GM12801 (cell line): Measurements from ENCODE around the gene ARMC8.

Experiments used
- TF ChIP-seq, protein P1 (sequence below): IDR thresholded peaks from one replicate; pipeline ENCODE4 v1.5.1; 2011; ENCODE audit warnings: control low read depth; ENCODE audit not compliant: insufficient read length; ENCODE audit errors: extremely low read depth

Gene ARMC8

GRCh38 chr3:138303474-138303873, 116.4 kb downstream of the ARMC8 start:
- TF ChIP-seq, protein P1, sequence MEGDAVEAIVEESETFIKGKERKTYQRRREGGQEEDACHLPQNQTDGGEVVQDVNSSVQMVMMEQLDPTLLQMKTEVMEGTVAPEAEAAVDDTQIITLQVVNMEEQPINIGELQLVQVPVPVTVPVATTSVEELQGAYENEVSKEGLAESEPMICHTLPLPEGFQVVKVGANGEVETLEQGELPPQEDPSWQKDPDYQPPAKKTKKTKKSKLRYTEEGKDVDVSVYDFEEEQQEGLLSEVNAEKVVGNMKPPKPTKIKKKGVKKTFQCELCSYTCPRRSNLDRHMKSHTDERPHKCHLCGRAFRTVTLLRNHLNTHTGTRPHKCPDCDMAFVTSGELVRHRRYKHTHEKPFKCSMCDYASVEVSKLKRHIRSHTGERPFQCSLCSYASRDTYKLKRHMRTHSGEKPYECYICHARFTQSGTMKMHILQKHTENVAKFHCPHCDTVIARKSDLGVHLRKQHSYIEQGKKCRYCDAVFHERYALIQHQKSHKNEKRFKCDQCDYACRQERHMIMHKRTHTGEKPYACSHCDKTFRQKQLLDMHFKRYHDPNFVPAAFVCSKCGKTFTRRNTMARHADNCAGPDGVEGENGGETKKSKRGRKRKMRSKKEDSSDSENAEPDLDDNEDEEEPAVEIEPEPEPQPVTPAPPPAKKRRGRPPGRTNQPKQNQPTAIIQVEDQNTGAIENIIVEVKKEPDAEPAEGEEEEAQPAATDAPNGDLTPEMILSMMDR = no peak

DNA sequence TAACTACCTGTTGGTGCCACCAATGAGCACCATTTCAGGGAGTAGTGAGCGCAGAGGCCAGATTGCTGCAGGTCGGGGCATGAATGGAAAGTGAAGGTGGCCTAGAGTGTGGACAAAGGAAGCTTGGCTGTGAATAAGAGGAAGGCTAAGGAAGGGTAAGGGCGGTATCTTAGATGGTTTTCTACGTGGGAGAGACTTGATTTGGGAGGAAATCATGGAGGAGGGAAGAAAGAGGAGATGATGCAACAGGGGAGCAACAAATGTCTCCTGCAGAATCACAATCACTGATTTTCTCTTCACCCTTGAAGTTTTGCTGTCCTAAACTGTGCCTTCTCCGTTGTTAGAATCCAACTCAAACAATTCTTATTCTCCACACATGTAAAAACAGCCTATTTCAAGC, 120.8 kb downstream of the ARMC8 start:
- TF ChIP-seq, protein P1 = no peak

DNA sequence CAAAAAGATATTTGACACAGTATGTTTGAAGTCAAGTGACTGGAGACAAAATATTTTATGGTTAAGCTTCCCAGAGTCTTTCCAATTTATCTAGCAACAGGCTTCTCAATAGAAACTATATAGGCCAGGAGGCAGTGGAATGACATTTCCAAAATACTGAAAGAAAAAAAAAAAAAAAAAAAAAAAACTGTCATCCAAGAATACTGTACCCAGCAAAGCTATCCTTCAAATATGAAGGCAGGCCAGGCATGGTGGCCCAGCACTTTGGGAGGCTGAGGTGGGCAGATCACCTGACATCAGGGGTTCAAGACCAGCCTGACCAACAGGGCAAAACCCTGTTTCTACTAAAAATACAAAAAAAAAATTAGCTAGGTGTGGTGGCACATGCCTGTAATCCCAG, 121.7 kb downstream of the ARMC8 start:
- TF ChIP-seq, protein P1 = no peak

DNA sequence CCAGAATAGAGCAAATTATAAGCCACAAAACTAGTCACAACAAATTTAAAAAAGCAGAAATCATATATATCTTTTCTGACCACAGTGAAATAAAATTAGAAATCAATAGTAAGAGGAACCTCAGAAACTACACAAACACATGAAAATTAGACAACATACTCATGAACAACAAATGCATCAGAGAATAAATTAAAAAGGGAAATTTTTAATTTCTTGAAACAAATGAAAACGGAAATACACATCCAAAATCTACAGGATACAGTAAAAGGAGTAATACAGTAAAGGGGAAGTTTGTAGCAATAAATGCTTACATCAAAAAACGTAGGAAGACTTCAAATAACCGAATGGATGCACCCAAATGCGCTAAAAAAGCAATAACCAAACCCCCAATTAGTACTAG, 123.4 kb downstream of the ARMC8 start:
- TF ChIP-seq, protein P1 = no peak

- TF ChIP-seq, protein P1 = no peak
These were observed 127.7 kb downstream of the ARMC8 start for GRCh38 chr3:138314751-138315150.

DNA sequence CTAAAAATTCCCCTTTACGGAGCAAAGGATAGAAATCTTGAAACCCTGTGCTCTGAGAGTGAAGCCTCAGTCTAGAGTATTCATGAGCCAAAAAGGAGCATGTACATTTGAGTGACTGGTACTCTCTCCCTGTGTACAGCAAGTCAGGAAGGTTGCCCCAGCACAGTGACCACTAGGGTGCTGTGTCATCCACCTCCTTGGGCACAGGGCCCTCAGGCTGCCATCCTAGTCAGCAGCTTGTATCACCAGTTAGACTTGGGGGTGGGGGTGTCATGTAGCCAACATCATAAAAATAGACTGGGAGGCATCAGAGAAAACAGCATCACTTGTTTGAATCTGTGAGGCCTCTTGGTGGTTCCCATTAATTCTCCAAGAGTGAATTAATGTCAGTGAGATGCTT, 130.6 kb downstream of the ARMC8 start:
- TF ChIP-seq, protein P1 = no peak

DNA sequence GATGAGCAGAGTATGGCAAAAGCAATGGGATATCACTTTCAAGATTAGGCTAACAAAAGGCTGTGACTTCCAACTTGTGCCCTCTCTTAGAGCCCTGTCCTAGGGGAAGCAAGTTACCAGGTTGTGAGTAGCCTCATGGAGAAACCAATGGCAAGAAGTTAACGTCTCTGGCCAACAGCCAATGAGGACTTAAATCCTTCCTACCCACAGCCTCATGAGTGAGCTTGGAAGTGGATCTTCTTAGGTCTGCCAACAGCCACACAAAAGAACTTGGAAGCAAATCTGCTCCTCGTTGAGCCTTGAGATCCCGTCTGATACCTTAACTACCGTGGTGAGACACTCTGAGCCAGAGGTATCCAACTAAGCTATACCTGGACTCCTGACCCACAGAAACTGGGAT, 136.9 kb downstream of the ARMC8 start:
- TF ChIP-seq, protein P1 = no peak

DNA sequence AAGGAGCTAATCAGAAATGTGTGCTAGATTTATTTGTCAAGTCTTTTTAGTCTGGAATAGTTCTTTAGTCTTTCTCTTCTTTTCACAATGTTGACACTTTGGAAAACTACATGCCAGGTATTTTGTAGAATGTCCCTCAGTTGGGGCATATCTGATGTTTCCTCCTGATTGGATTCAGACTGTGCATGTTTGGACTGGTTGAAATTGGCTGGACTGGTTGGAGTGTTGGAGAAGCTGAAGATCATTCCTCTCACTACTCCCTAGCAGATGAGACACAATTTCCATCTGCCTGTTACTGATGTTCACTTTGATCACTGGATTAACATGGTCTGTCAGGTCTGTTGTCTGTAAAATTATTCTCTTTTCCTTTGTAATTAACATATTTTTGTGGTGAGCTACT, 138.9 kb downstream of the ARMC8 start:
- TF ChIP-seq, protein P1 = no peak
